DMS53 treated with DMSO at 0.1 percent for 48 hours (cell line): ENCODE measurements around the gene NEDD8.

ENCODE experiments used
- DNase-seq: peaks from one replicate; lab custom pipeline; 2025; ENCODE audit not compliant: unreplicated experiment; lab: John Stamatoyannopoulos, UW

The NEDD8 gene

DNA sequence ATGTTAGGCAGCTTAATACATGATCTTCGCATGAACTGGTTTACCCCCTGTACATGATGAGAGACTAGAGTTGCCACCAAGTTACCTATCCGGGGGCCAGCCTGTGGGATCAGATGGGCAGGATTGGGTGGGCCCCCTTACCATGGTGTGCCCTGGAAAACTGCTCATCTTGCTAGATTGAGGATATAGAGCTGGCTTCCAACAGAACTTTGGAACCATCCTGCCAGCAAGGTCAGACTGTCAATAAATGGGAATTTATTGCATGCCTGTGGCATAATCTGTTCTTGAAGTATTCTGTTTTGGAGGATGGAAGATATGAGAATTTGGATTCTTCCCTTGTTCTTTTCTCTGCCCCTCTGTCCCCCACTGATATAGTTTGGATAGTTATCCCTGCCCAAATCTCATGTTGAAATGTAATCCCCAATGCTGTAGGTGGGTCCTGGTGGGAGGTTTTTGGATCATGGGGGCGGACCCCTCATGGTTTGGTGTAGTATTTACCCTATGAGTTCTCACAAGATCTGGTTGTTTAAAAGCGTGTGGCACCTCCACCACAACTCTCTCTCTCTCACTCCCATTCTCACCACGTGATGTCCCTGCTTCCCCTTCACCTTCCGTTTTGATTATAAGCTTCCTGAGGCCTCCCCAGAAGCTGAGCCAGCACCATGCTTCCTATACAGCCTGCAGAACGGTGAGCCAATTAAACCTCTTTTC, 33.2 kb downstream of the NEDD8 start:
- DNase-seq = no peak

DNA sequence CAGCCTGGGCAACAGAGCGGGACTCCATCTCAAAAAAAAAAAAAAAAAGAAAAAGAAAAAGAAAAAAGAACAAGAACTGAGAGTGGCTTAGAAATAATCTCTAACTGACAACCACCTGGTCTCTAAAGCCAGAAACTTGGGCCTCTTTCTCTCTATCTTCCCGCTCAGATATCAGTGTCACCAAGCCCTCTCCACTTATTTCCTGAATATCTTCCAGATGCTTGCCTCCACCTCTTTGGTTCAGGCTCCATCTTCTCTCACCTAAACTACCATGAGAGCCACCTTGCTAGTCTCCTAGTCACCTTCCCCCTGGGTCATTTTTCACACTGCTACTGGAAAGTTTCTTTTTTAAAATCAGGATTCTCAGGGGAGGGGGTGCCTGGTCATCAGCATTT, 35.1 kb downstream of the NEDD8 start:
- no peak for DNase-seq

GRCh38 chr14:24196071-24197055, 35.8 kb downstream of the NEDD8 start:
- DNase-seq = no peak

DNA sequence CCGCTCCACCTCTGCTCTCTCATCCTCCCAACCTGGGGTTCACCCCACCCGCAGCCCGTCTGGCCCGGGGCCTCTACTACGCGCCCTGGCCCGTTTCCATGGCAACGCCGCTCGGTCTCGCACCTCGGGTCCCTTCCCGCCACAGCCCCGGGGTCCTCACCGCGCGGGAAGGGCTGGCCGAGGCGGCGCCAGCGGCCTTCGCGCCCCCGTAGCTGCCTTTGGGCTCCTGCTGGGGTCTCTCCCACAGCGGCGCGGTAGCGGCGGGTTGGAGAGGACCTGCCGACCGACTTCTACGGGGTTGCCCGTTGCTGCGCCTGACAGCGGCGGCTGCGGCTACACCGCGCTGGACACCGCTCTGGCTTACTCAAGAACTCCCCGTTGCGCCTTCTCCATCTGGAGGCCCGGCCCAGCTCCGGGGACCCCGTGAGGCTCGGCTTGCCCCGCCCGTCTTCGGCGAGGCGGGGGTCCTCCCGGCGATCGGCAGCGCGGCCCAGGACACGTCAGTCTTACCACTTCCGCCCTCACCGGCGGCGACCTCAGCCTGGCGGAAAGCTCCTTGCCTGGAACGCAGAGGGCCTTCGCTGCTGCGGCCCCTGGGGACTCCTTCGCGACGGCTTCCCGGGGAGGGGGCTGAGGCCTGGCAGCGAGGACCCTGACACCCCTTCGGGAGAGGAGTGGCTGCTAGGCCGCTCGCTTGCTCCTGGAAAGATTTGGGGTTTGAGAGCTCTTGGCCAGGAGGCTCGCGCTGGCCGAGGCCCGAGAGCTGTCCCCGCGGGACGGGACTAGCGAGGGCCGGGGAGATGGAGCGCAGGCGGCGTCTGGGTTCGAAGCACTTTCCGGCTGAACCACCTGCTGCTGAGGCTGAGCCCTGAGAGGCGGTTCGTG, 36.7 kb downstream of the NEDD8 start, which contains the start of gene TM9SF1:
TM9SF1 (minus strand) TSS at position 256 of the 885 bp plus-strand sequence. CDS start 422 bp downstream, outside the sequence.
- peak; percentile 60 for DNase-seq

DNA sequence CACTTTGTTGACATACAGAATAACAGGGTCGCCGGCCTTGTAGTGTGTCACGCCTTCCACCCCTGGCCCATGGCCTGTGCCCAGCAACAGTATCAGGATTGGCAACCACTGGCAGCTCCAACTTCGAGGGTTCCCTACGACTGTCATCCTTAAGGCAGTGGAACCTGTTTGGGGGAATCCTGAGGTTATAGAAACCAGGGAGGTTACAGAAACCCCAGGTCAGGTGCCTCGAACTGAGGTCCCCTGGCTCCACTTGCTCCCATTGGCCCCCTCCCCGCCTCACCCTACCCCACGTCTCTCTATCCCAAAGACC, 37.3 kb downstream of the NEDD8 start:
- no peak for DNase-seq

DNA sequence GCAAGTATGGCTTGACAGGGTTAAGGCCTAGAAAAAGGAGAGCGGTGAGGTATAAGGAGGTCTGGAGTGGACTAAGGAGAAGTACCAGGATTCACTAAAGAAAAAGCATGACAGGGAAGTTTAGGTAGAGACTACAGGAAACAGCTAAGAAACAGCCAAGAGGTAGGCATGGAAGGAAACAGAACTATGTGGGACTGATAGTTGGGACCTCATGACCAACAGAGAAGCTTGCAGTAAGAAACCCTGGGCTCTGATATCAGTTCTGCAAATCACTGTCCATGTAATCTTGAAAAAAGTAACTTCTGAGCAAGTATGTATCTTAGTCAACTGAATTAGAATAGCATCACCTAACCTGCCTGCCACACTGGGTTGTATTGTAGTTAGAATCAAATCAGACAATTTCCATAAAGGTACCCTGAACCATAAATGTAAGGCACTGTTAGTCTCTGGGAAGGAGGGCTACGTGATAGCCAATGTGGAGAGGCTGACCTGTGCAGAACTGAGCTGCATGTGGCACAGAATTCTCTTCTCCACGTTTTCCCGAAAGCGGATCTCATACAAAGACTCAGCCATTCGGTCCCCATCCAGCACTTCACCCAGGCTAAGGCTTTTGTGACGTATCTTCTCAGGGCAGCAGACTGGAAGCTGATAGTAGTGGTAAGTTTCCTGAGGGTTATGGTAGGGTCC, 37.8 kb downstream of the NEDD8 start:
- no peak for DNase-seq

DNA sequence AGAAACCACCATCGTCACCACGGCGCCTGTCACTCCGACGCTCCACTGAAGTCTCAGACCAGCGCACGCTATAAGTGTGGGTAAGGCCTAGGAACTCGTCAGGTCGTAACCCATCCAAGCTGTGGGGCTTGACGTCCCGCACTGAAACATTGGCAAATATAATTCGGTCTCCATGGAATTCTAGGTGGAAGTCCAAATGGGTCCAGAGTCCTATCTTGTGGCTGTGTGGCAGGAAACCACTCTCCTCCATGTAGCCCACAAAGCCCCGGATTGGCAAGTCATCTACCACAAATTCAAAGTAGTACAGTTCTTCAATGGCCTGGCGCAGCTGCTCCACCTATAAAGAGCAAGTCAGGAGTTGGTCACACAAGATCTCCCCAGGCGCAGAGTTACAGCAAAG, 39.2 kb downstream of the NEDD8 start:
- DNase-seq = no peak

- no peak for DNase-seq
These were observed 41.8 kb downstream of the NEDD8 start for GRCh38 chr14:24190416-24190815.

- DNase-seq = no peak
These were observed 42.7 kb downstream of the NEDD8 start for GRCh38 chr14:24189460-24189859.

- DNase-seq = no peak
These were observed 43.1 kb downstream of the NEDD8 start for GRCh38 chr14:24189059-24189375.

DNA sequence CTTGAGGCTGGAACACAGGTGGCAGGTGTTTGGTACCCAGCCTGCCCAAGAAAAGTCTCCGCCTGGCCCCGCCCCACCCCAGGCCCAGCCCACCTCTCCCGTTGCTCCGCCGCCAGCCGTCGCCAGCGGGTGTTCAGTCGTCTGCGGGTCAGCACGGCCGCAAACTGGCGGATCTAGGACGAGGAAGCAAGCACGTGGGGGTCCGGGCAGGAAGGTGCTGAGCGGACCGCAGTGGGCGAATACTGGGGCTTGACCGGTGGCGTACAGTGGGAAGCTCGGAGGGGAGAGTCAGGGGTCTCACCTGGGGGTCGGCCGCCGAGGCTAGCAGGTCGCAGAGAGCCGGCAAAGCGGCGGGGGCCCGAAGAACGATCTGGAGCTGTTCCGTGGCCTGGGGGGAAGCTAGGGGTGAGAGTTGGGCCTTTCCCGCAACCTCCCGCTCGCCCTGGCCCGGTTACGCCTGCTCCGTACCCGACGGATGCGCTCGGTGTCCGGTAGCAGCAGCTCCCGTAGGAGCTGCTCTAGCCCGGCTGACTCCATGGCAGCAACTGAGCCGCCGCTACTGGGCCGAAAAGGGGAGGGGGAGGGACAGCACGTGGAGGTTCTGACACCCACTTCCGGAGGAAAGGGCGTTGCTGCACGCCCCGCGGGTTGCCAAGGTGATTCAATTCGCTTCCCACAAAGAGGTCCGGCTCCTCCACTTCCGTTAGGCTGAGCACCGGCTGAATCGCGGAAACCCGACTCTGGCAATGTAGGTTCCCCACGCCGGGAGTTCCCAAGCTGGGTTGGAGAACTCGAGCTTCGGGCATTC, 43.7 kb downstream of the NEDD8 start, which contains the start of gene IPO4:
IPO4 (minus strand) TSS at position 566 of the 808 bp plus-strand sequence; CDS start at position 537, 29 bp downstream.
- peak; percentile 87 for DNase-seq

DNA sequence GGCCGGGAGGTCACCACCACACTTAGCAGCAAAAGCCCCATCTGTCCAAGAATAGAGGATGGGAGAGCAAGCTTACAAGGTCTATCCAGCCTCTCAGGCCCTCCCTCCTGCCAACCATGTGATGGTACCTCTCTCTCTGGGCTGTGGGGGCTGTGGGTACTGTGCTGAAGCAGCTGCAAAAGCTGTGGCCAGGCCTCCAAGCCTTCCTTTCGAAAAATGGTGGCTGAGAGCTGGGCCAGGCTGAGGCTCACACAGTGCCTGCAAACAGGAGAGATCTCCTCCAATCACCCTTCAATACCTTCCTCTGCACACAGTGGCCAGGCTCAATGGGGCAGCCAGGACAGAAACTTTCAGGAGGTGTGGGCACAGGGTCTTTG, 44.6 kb downstream of the NEDD8 start:
- DNase-seq = no peak

- DNase-seq = no peak
These were observed 45.2 kb downstream of the NEDD8 start for GRCh38 chr14:24186831-24187538.

DNA sequence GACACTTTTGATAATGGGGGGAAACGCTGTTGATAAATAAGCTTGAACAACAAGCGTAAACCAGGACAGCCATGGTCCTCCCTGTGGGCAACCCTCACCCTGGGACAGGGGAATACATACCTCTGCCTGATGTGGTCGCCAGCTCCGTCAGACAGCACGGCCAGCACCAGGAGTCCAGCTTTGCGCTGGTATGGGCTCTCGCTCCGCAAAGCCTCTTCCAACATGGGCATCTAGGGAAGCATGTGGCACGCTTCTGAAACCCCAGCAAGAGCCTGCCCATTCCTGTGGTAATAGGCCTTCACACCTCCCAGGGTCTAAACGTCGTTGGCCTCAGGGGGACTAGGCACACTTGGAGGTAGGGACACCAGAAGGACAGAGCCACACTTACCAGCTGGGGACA, 46.4 kb downstream of the NEDD8 start:
- no peak for DNase-seq

DNA sequence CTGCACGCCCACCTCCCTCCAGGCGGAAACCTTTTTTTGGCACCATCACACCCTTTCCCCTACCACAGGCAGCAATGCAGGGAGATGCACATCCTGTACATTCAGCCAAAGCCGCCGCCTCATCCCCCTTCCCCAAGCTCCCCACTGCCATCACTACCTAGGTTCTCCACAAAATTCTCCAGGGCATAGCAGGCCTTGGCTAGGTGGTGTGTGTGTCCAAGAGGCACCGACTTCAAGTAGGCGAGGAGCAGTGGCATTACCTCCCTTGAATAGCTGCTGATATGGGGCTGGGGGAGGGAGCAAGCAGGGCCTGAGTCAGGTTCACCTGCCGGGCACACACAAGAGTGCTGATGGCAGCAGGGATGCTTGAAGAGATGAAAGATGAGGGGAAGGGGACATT, 47.1 kb downstream of the NEDD8 start:
- DNase-seq = no peak

GRCh38 chr14:24184104-24184970, 47.8 kb downstream of the NEDD8 start:
- DNase-seq = no peak

DNA sequence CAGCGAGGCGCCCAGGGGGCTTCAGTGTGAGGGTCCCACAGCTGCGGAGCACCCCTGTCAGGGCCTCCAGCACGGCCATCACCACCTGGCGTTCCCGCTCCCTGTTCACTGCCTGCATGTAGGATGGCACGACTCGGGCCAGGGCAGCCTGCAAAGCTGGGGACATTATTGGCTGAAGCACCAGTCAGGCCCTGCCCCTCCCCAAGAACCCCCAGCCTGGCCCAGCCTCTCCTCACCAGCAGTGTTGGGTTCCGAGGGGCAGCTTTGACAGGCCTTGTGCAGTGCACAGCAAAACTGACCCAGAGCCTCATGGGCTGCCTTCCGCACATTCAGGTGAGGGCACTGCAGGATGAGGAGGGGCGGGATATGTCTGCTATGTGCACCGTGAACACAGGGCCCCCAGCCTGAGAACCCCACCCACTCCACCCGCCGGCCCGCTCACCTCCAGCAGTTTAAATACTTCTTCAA, 49.1 kb downstream of the NEDD8 start:
- no peak for DNase-seq
